ENCODE data around the gene TVP23C. TPM values are rescaled to one million over a fixed set of nuclear protein-coding genes. Genes with fewer than 3 reads are reported as not detected.
A peak's percentile ranks its signal among the peaks of the same experiment; 100 is the strongest.

TVP23C gene
- polyA plus RNA-seq, 1 experiment, result 21.1 TPM

GRCh38 chr17:15462976-15463772, 100.1 kb downstream of the TVP23C start:
- H3K9me3 ChIP-seq (ENCODE audit: control insufficient read depth, insufficient read depth, low read length), result peaks cover 7% of the 10 kb centered on the region; the same call in 1 of the 2 replicates
- H3K27ac ChIP-seq (ENCODE audit: low read depth, low read length), result peak overlapping the region; percentile 89
- ChIA-PET CTCF (interaction anchor here (1.3 to 1.5 kb wide), 2 partner anchors 40 to 206 kb away, joined by 5 to 11 read pairs; no protein-coding TSS in a partner anchor), POLR2A (interaction anchor here (0.6 to 1.8 kb wide), 7 partner anchors 17 to 201 kb away, joined by 3 to 13 read pairs (median 4); no protein-coding TSS in a partner anchor)
- peak; percentile 87 for DNase-seq (ENCODE audit: low read depth, low spot score)
- no peak for TF ChIP-seq CTCF (IDR thresholded peaks at IDR 0.05; ENCODE audit: low read depth, low read length)
- no peak overlapping the region for H3K4me3 ChIP-seq (ENCODE audit: low read depth, low read length)
- no peaks in the 10 kb centered on the region for H3K27me3 ChIP-seq (ENCODE audit: control insufficient read depth, insufficient read depth, low read length)

GRCh38 chr17:15457723-15458094, 105.6 kb downstream of the TVP23C start:
- ChIA-PET CTCF (interaction anchor here (0.6 to 3.9 kb wide), 14 partner anchors 13 to 209 kb away, joined by 3 to 23 read pairs (median 4); no protein-coding TSS in a partner anchor), POLR2A (interaction anchor here (0.8 to 1.6 kb wide), 12 partner anchors 18 to 197 kb away, joined by 4 to 13 read pairs (median 7); no protein-coding TSS in a partner anchor)
- no peak overlapping the region for H3K4me3 ChIP-seq (ENCODE audit: low read depth, low read length)
- peak overlapping the region; percentile 80 for H3K27ac ChIP-seq (ENCODE audit: low read depth, low read length)
- DNase-seq (ENCODE audit: low read depth, low spot score), result no peak
- H3K27me3 ChIP-seq (ENCODE audit: control insufficient read depth, insufficient read depth, low read length), result no peaks in the 10 kb centered on the region
- TF ChIP-seq CTCF (IDR thresholded peaks at IDR 0.05; ENCODE audit: low read depth, low read length), result no peak
- H3K9me3 ChIP-seq (ENCODE audit: control insufficient read depth, insufficient read depth, low read length), result peaks cover 3% of the 10 kb centered on the region; the same call in 1 of the 2 replicates

- H3K9me3 ChIP-seq (ENCODE audit: control insufficient read depth, insufficient read depth, low read length), result peaks cover 3% of the 10 kb centered on the region; the same call in 1 of the 2 replicates
- ChIA-PET POLR2A (interaction anchor here (0.8 to 1.6 kb wide), 12 partner anchors 18 to 196 kb away, joined by 4 to 13 read pairs (median 7); no protein-coding TSS in a partner anchor), CTCF (interaction anchor here (0.6 to 3.9 kb wide), 16 partner anchors 13 to 1057 kb away, joined by 3 to 23 read pairs (median 4); partner anchors contain the start of gene PMP22)
- peak; percentile 70 for TF ChIP-seq CTCF (IDR thresholded peaks at IDR 0.05; ENCODE audit: low read depth, low read length)
- peak; percentile 80 for DNase-seq (ENCODE audit: low read depth, low spot score)
- H3K4me3 ChIP-seq (ENCODE audit: low read depth, low read length), result no peak overlapping the region; the same call in 1 of the 2 replicates
- H3K27me3 ChIP-seq (ENCODE audit: control insufficient read depth, insufficient read depth, low read length), result no peaks in the 10 kb centered on the region
- H3K27ac ChIP-seq (ENCODE audit: low read depth, low read length), result peak overlapping the region; percentile 80
Observed at GRCh38 chr17:15456972-15457722, 106.1 kb downstream of the TVP23C start.

GRCh38 chr17:15456496-15456895, 106.8 kb downstream of the TVP23C start:
- Histone ChIP-seq H3K27me3 (ENCODE audit: control insufficient read depth, insufficient read depth, low read length) (no peaks in the 10 kb centered on the region), H3K4me3 (ENCODE audit: low read depth, low read length) (no peak overlapping the region), H3K9me3 (ENCODE audit: control insufficient read depth, insufficient read depth, low read length) (peaks cover 3% of the 10 kb centered on the region; the same call in 1 of the 2 replicates), H3K27ac (ENCODE audit: low read depth, low read length) (peak overlapping the region; percentile 80)
- DNase-seq (ENCODE audit: low read depth, low spot score), result no peak
- TF ChIP-seq CTCF (IDR thresholded peaks at IDR 0.05; ENCODE audit: low read depth, low read length), result no peak
- ChIA-PET POLR2A (interaction anchor here (1.4 to 1.6 kb wide), 7 partner anchors 20 to 196 kb away, joined by 4 to 13 read pairs (median 9); no protein-coding TSS in a partner anchor), CTCF (interaction anchor here (0.6 to 3.9 kb wide), 13 partner anchors 14 to 1056 kb away, joined by 3 to 23 read pairs (median 4); partner anchors contain the start of gene PMP22)

All from AG04450 (cell line).